Adrenal gland (tissue), 12 donors: Measurements from ENCODE around the gene TBX15. TPM values are rescaled to one million over a fixed set of nuclear protein-coding genes. Genes with fewer than 3 reads are reported as not detected.

Experiments
- DNase-seq, 7 donors: peaks; one replicate each; pipeline ENCODE4 v3.0.0-alpha.2; 2019 to 2020
- H3K27ac ChIP-seq, 5 donors: fragments of 200-600 bp; sonication (generic) in 4 of 5; 1 replicate in 3 of 5; 2 replicates in 2 of 5; pipeline versions ENCODE4 v1.5.1 to v1.8.0; 2016 to 2020; ENCODE audit warnings: mild to moderate bottlenecking in 1 of 5
- H3K27me3 ChIP-seq: fragments of 200-600 bp; 2 replicates; pipeline ENCODE4 v1.8.0; 2021
- H3K36me3 ChIP-seq, 2 donors: fragments of 200-600 bp; replicated peaks in 1 of 2; 1 replicate in 1 of 2; 2 replicates in 1 of 2; pipeline versions ENCODE4 v1.5.1 to v1.8.0; 2018 to 2022
- H3K4me1 ChIP-seq, 2 donors: fragments of 200-600 bp; replicated peaks in 1 of 2; 1 replicate in 1 of 2; 2 replicates in 1 of 2; pipeline versions ENCODE4 v1.5.1 to v1.8.0; 2018 to 2021
- H3K4me3 ChIP-seq, 4 donors: fragments of 200-600 bp; sonication (generic) in 3 of 4; one replicate each; pipeline ENCODE4 v1.5.1; 2016 to 2018
- H3K9me3 ChIP-seq, 3 donors: fragments of 200-600 bp; sonication (generic) in 1 of 3; replicated peaks in 1 of 3; 1 replicate in 2 of 3; 2 replicates in 1 of 3; pipeline versions ENCODE4 v1.5.1 to v1.8.0; 2016 to 2021
- POLR2A ChIP-seq, 2 donors: fragments of 450-650 bp; IDR thresholded peaks; one replicate each; pipeline ENCODE4 v1.6.1; 2017; ENCODE audit warnings: antibody characterized with exemption in 2 of 2, mild to moderate bottlenecking in 2 of 2, moderate library complexity in 1 of 2
- WGBS, 4 donors: extraction: QIAGEN DNeasy Blood & Tissue Kit in 2 of 4; methylation state at CpG; one replicate each; pipeline versions ENCODE4 v1.1.5 to v1.1.7; 2013 to 2017; 5-methylcytosine and 5-hydroxymethylcytosine counted together
- intact Hi-C, 2 donors: fragments of 100-400 bp; cut with DNase I; formaldehyde crosslinking; loops; one replicate each; pipeline versions ENCODE4 v1.14.1 to v1.15.0; 2022 to 2023
- polyA plus RNA-seq, 3 donors: library from polyadenylated mRNA; stranded (reverse); fragments of 200-250 nt in 2 of 3; fragments of 350-450 nt in 1 of 3; fragmentation: Illumina TruSeq in 1 of 3; extraction: RNeasy Lipid Tissue Mini Kit (QIAGEN cat#74804) in 1 of 3; gene quantifications; one replicate each; pipeline ENCODE4 v1.2.3, GENCODE V29; 2013 to 2014
- total RNA-seq, 9 donors: library from RNA; depleted of rRNA in 4 of 9; stranded (reverse); fragments of >200 nt in 4 of 9; fragments of 120-200 nt in 1 of 9; fragmentation: NEBNext Ultra II Directional in 1 of 9; extraction: Animal tissue kit (Norgen Biotek cat#: 25700) in 1 of 9; gene quantifications; one replicate each; pipeline versions ENCODE4 v1.1.0 to v1.2.4, GENCODE V29; 2013 to 2023
- TF ChIP-seq, protein P1 (sequence below), 6 experiments: fragments of 450-650 bp in 4 of 6; fragments of 200-600 bp in 2 of 6; sonication (generic) in 1 of 6; IDR thresholded peaks; 1 replicate in 5 of 6; 2 replicates in 1 of 6; pipeline versions ENCODE4 v1.5.1 to v1.8.0; 2016 to 2021; ENCODE audit warnings: antibody characterized with exemption in 6 of 6, mild to moderate bottlenecking in 2 of 6, moderate library complexity in 1 of 6
- donor health status: healthy with polysubstance abuse.
- donor health status: Bipolar disorder and iron deficiency.
- donor health status: DM: yes; HTN: yes; CAD: no.
- donor health status: DM: no; HTN: no; CAD: no.
- donor health status: DM: no; HTN: no; CAD: no.
- donor health status: DM: yes; HTN: yes; CAD: no.

Gene TBX15
- total and polyA plus RNA-seq, 12 donors, result 0.06 to 0.48 (median 0.15) TPM; not detected in 2

DNA sequence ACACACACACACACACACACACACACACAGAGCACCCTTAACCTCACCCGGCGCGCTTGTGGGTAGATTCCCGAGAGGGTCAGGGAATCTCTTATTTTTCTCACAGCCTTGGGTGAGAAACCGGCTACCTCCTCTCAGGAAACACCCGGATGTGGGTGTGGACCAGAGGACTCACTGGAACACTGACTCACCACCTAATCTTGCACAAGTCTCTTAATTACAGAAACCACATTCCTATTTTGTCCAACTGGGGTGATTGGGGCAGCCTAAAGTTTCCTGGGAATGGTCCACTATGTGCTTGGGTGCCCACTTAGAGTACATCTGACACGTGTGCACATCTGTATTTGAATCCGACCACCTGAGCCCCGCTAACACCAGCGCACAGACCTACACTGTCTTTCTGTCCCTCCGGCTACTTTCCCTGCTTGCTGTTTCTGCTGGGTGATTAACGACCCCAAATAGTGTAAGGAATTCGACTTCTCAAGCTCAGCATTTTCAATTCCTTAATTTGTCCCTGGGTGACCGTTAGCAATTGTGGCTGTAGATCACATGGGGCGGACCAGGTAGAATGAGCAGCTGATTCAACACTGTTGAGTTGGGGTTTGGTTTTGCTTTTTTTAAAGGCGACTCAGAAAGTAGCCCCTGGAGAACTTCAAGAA, 14.0 kb upstream of the TBX15 start:
- intact Hi-C loops, result loop anchor here in 1 of 2 donors (10.0 kb wide), 1 partner anchor 847 kb away; no protein-coding TSS in a partner anchor

DNA sequence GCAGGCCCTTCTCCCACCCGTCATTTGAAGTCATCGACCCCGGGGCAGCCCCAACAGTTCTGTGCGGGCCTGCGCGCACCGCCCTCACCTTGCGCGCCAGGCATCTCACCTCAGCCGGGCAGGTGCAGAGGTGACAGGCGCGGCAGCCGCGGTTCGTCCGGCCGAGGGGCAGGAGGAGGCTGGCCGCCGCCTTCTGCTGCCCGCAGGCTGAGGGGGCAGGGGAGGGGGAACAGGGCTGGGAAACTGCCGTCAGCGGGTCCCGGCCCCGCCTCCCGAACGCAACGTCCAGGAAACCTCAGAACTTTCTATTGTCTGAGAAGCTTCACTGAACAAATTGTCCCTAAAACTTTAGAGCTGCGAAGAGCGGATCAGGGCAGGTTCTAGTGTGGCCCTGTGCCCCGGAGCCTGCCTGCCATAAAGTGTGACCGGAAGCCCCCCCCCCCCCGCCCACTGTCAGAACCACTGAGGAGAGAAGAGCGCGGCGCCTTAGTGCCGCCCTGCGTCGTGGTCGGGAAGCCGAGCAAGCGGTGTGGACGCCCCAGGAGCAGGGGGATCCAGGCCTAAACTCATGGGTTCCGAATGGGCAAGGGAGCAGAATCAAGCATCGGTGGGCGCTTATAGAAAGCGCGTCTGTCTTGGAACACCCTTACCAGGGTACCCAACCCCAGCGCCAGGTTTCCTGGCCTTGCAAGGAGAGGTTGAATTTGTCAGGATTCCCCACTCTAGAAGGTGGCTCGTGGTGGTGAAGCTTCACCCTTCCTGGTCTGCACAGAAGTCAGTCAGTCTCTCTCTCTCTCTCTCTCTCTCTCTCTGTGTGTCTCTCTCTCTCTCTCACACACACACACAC, 13.3 kb upstream of the TBX15 start:
- H3K9me3 ChIP-seq, result no peaks in the 10 kb centered on the region
- no peaks in the 10 kb centered on the region for H3K36me3 ChIP-seq
- 2 to 3% (median 2%) methylated on average over 32 to 49 of the region's 49 CpGs for WGBS, 4 donors
- H3K4me3 ChIP-seq, result peak overlapping the region in 1 of 4 donors; percentile 8
- TF ChIP-seq, protein P1, sequence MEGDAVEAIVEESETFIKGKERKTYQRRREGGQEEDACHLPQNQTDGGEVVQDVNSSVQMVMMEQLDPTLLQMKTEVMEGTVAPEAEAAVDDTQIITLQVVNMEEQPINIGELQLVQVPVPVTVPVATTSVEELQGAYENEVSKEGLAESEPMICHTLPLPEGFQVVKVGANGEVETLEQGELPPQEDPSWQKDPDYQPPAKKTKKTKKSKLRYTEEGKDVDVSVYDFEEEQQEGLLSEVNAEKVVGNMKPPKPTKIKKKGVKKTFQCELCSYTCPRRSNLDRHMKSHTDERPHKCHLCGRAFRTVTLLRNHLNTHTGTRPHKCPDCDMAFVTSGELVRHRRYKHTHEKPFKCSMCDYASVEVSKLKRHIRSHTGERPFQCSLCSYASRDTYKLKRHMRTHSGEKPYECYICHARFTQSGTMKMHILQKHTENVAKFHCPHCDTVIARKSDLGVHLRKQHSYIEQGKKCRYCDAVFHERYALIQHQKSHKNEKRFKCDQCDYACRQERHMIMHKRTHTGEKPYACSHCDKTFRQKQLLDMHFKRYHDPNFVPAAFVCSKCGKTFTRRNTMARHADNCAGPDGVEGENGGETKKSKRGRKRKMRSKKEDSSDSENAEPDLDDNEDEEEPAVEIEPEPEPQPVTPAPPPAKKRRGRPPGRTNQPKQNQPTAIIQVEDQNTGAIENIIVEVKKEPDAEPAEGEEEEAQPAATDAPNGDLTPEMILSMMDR (IDR thresholded peaks at IDR 0.05), result no peak
- no peak for TF ChIP-seq POLR2A (IDR thresholded peaks at IDR 0.05)
- H3K4me1 ChIP-seq, result peaks cover 0 to 14% of the 10 kb centered on the region in 2 donors
- intact Hi-C loops, result loop anchor here in 1 of 2 donors (10.0 kb wide), 1 partner anchor 847 kb away; no protein-coding TSS in a partner anchor
- no peak overlapping the region for H3K27ac ChIP-seq
- peak in 1 of 7 donors; percentile 44 for DNase-seq
- peaks cover 91% of the 10 kb centered on the region for H3K27me3 ChIP-seq

More for the DNA sequence above, 14.0 kb upstream of the TBX15 start:
- Histone ChIP-seq H3K4me1 (peaks cover 0 to 14% of the 10 kb centered on the region in 2 donors), H3K27me3 (peaks cover 94% of the 10 kb centered on the region), H3K4me3 (peak overlapping the region in 1 of 4 donors; percentile 8), H3K36me3 (no peaks in the 10 kb centered on the region), H3K9me3 (no peaks in the 10 kb centered on the region), H3K27ac (no peak overlapping the region)
- 8 to 12% (median 9%) methylated on average over 15 to 16 of the region's 16 CpGs for WGBS, 4 donors
- DNase-seq, result peak in 3 of 7 donors; percentile 32 to 51 (median 37)
- TF ChIP-seq, protein P1 (IDR thresholded peaks at IDR 0.05), result no peak
- TF ChIP-seq POLR2A (IDR thresholded peaks at IDR 0.05), result no peak

DNA sequence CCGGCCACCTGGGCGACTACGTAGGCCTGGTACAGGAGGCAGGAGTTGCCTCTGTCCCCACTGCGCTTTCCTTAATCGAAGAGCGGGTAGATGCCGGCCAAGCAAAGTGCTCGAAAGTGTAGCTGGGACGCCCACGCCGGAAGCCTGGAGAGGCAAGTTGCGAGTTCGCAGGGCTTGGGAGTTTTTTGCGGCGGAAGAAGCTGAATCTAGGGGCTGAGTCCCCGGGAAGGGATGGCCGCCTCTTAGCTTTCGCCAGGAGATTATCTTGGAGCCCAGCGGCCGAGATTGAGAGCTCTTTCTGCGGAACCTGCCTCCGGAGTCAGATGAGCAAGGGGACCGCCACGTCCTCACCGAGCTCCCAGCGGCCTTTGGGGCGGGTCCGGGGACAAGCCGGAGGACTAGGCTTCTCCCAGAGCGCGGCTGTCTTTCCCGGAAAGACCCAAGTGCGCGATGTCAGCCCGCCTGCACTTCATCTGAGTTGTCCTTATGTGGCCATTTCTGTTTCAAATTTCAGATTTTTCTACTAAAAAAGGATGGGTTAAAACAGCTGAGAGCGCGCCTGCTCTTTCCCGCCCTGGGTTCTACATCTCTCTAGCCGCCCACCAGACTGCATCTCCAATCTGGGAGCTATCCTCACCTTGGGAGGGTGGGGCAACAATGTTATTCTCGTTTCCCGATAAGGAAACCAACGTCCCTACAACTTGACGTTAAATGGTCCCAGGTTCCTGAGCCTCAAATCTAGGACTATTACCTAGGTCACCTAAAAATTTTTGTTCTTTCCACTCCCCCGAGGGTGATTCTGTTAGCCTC, 12.4 kb upstream of the TBX15 start:
- intact Hi-C loops, result loop anchor here in 1 of 2 donors (10.0 kb wide), 1 partner anchor 846 kb away; no protein-coding TSS in a partner anchor
- H3K9me3 ChIP-seq, result no peaks in the 10 kb centered on the region
- peak overlapping the region in 1 of 4 donors; percentile 8 for H3K4me3 ChIP-seq
- peaks cover 91% of the 10 kb centered on the region for H3K27me3 ChIP-seq
- peaks cover 0 to 14% of the 10 kb centered on the region in 2 donors for H3K4me1 ChIP-seq
- H3K36me3 ChIP-seq, result no peaks in the 10 kb centered on the region
- DNase-seq, result peak in 1 of 7 donors; percentile 35
- no peak overlapping the region for H3K27ac ChIP-seq
- WGBS, 4 donors, result 5 to 12% (median 6%) methylated on average over 26 to 44 of the region's 44 CpGs
- TF ChIP-seq POLR2A (IDR thresholded peaks at IDR 0.05), result no peak
- TF ChIP-seq, protein P1 (IDR thresholded peaks at IDR 0.05), result no peak
